Nephron progenitor cell (in vitro differentiated cells): ENCODE measurements around the gene CHSY1.

Experiments
- DNase-seq: peaks from one replicate; pipeline ENCODE4 v3.0.0; 2021
- H3K27ac Mint-ChIP-seq: 2 replicates; pipeline ENCODE4 v1.8.0; 2021; ENCODE audit warnings: mild to moderate bottlenecking, moderate library complexity, mixed read lengths
- H3K27me3 Mint-ChIP-seq: 2 replicates; pipeline ENCODE4 v1.8.0; 2021; ENCODE audit warnings: mild to moderate bottlenecking, low read depth, mixed read lengths; ENCODE audit not compliant: poor library complexity
- H3K36me3 Mint-ChIP-seq: 2 replicates; pipeline ENCODE4 v1.8.0; 2021; ENCODE audit warnings: low read depth, mixed read lengths
- H3K4me1 Mint-ChIP-seq: 2 replicates; pipeline ENCODE4 v1.8.0; 2021; ENCODE audit warnings: mixed read lengths
- H3K4me3 Mint-ChIP-seq: 2 replicates; pipeline ENCODE4 v1.8.0; 2021; ENCODE audit warnings: mild to moderate bottlenecking, moderate library complexity, mixed read lengths
- H3K9me3 Mint-ChIP-seq: 2 replicates; pipeline ENCODE4 v1.8.0; 2021; ENCODE audit warnings: mild to moderate bottlenecking, moderate library complexity, mixed read lengths
- CTCF ChIP-seq: fragments of 200-600 bp; sonication (generic); IDR thresholded peaks from 2 replicates; pipeline ENCODE4 v1.5.0; 2021; ENCODE audit warnings: antibody characterized with exemption

Gene CHSY1

GRCh38 chr15:101141926-101142527, 109.8 kb downstream of the CHSY1 start:
- Mint-ChIP-seq H3K4me3 (no peak overlapping the region), H3K9me3 (no peaks in the 10 kb centered on the region), H3K27ac (no peak overlapping the region), H3K4me1 (peaks cover 52% of the 10 kb centered on the region), H3K36me3 (no peaks in the 10 kb centered on the region), H3K27me3 (peaks cover 3% of the 10 kb centered on the region)
- no peak for DNase-seq
- no peak for TF ChIP-seq CTCF

GRCh38 chr15:101140697-101141065, 111.2 kb downstream of the CHSY1 start:
- H3K4me1 Mint-ChIP-seq, result peaks cover 53% of the 10 kb centered on the region
- no peaks in the 10 kb centered on the region for H3K9me3 Mint-ChIP-seq
- H3K4me3 Mint-ChIP-seq, result no peak overlapping the region
- DNase-seq, result no peak
- H3K36me3 Mint-ChIP-seq, result no peaks in the 10 kb centered on the region
- TF ChIP-seq CTCF, result no peak
- H3K27ac Mint-ChIP-seq, result no peak overlapping the region
- peaks cover 3% of the 10 kb centered on the region for H3K27me3 Mint-ChIP-seq

GRCh38 chr15:101139986-101140696, 111.7 kb downstream of the CHSY1 start:
- no peak overlapping the region for H3K4me3 Mint-ChIP-seq
- peaks cover 55% of the 10 kb centered on the region for H3K4me1 Mint-ChIP-seq
- peak overlapping the region; percentile 68 for H3K27ac Mint-ChIP-seq
- H3K9me3 Mint-ChIP-seq, result no peaks in the 10 kb centered on the region
- TF ChIP-seq CTCF, result no peak
- no peaks in the 10 kb centered on the region for H3K36me3 Mint-ChIP-seq
- H3K27me3 Mint-ChIP-seq, result peaks cover 3% of the 10 kb centered on the region
- no peak for DNase-seq

GRCh38 chr15:101138913-101139880, 112.7 kb downstream of the CHSY1 start:
- no peak for DNase-seq
- peaks cover 3% of the 10 kb centered on the region for H3K27me3 Mint-ChIP-seq
- peaks cover 46% of the 10 kb centered on the region for H3K4me1 Mint-ChIP-seq
- H3K27ac Mint-ChIP-seq, result peak overlapping the region; percentile 68
- no peaks in the 10 kb centered on the region for H3K36me3 Mint-ChIP-seq
- H3K9me3 Mint-ChIP-seq, result peaks cover 4% of the 10 kb centered on the region
- TF ChIP-seq CTCF, result no peak
- H3K4me3 Mint-ChIP-seq, result peak overlapping the region; percentile 45

- Mint-ChIP-seq H3K27ac (peak overlapping the region; percentile 30), H3K4me1 (peaks cover 50% of the 10 kb centered on the region), H3K36me3 (no peaks in the 10 kb centered on the region), H3K4me3 (peak overlapping the region; percentile 40), H3K27me3 (peaks cover 3% of the 10 kb centered on the region), H3K9me3 (peaks cover 4% of the 10 kb centered on the region)
- TF ChIP-seq CTCF, result no peak
- no peak for DNase-seq
Measured at GRCh38 chr15:101138086-101138660, 113.7 kb downstream of the CHSY1 start.
